OCI-LY3 (cell line): ENCODE results near the gene ZNF77.
"Not testable (repeated sequence)": the region's sequence is repeated elsewhere in the genome, so short reads cannot be mapped to it uniquely, and the experiment has no call there.

Experiments used
- H2AFZ ChIP-seq: fragments of 200-600, 300-600 bp; shearing (Covaris generic); 2 replicates; pipeline ENCODE4 v1.6.0; 2014; ENCODE audit warnings: antibody characterized with exemption, low read depth, low read length
- H3K27ac ChIP-seq: fragments of 200-600, 300-600 bp; sonication (generic); 2 replicates; pipeline ENCODE4 v1.5.1; 2014; ENCODE audit warnings: mild to moderate bottlenecking, low read length, moderate library complexity, mixed read lengths
- H3K27me3 ChIP-seq: fragments of 200-600, 300-600 bp; sonication (generic); 2 replicates; pipeline ENCODE4 v1.6.1; 2014; ENCODE audit warnings: low read depth, low read length, mixed read lengths
- H3K36me3 ChIP-seq: fragments of 200-600, 300-600 bp; sonication (generic); replicated peaks from 2 replicates; pipeline ENCODE3; 2014; ENCODE audit warnings: low read depth, low read length, mixed read lengths
- H3K4me1 ChIP-seq: fragments of 300-600, 200-600 bp; sonication (generic); 2 replicates; pipeline ENCODE4 v1.6.1; 2014; ENCODE audit warnings: low read length, mixed read lengths
- H3K4me2 ChIP-seq: fragments of 200-600, 300-600 bp; sonication (generic); 2 replicates; pipeline ENCODE4 v1.6.1; 2014; ENCODE audit warnings: low read length, mixed read lengths
- H3K4me3 ChIP-seq: fragments of 300-600, 200-600 bp; sonication (generic); 2 replicates; pipeline ENCODE4 v1.5.1; 2014; ENCODE audit warnings: antibody characterized with exemption, mild to moderate bottlenecking, low read length, moderate library complexity
- H3K79me2 ChIP-seq: fragments of 300-600, 200-600 bp; shearing (Covaris generic); 2 replicates; pipeline ENCODE4 v1.6.1; 2014; ENCODE audit warnings: mild to moderate bottlenecking, low read length, mixed read lengths
- H3K9ac ChIP-seq: fragments of 300-600, 200-600 bp; shearing (Covaris generic); 2 replicates; pipeline ENCODE4 v1.6.0; 2014; ENCODE audit warnings: mild to moderate bottlenecking, low read length, moderate library complexity
- H3K9me3 ChIP-seq: fragments of 200-600, 300-600 bp; shearing (Covaris generic); 2 replicates; pipeline ENCODE4 v1.6.1; 2014; ENCODE audit warnings: low read length, mixed read lengths; ENCODE audit not compliant: insufficient read depth
- H4K20me1 ChIP-seq: fragments of 200-600, 300-600 bp; sonication (generic); 2 replicates; pipeline ENCODE4 v1.6.1; 2016; ENCODE audit warnings: low read length, mixed read lengths; ENCODE audit not compliant: insufficient read depth
- CTCF ChIP-seq: fragments of 200-600, 300-600 bp; sonication (generic); IDR thresholded peaks from 2 replicates; pipeline ENCODE4 v1.5.1; 2014; ENCODE audit warnings: antibody characterized with exemption, low read length, low read depth
- EZH2phosphoT487 ChIP-seq: fragments of 200-600 bp; shearing (Covaris generic); IDR thresholded peaks from 2 replicates; pipeline ENCODE4 v1.6.1; 2018; ENCODE audit warnings: antibody characterized with exemption, mixed run types, low read depth

Gene ZNF77

GRCh38 chr19:2970201-2970835 lies 25.5 kb upstream of the ZNF77 start:
- Histone ChIP-seq H3K4me2 (no peak overlapping the region), H3K27ac (no peak overlapping the region), H3K9me3 (no peaks in the 10 kb centered on the region), H3K4me1 (no peaks in the 10 kb centered on the region), H4K20me1 (no peaks in the 10 kb centered on the region), H3K4me3 (no peak overlapping the region), H3K36me3 (no peaks in the 10 kb centered on the region), H3K27me3 (no peaks in the 10 kb centered on the region), H3K9ac (no peak overlapping the region), H3K79me2 (no peaks in the 10 kb centered on the region), H2AFZ (no peak overlapping the region)
- TF ChIP-seq CTCF (no peak), EZH2phosphoT487 (no peak)

- Histone ChIP-seq H3K4me3 (no peak overlapping the region), H3K9me3 (no peaks in the 10 kb centered on the region), H3K4me1 (no peaks in the 10 kb centered on the region), H3K27me3 (no peaks in the 10 kb centered on the region), H3K9ac (no peak overlapping the region), H3K27ac (no peak overlapping the region), H3K36me3 (no peaks in the 10 kb centered on the region), H4K20me1 (no peaks in the 10 kb centered on the region), H3K4me2 (no peak overlapping the region), H3K79me2 (no peaks in the 10 kb centered on the region), H2AFZ (no peak overlapping the region)
- TF ChIP-seq CTCF: no peak
- TF ChIP-seq EZH2phosphoT487: no peak
Measured at GRCh38 chr19:2969104-2969504, 24.3 kb upstream of the ZNF77 start.

- Histone ChIP-seq H3K4me3 (no peak overlapping the region), H3K9ac (no peak overlapping the region), H3K4me2 (no peak overlapping the region), H3K27ac (no peak overlapping the region), H3K79me2 (no peaks in the 10 kb centered on the region), H3K4me1 (no peaks in the 10 kb centered on the region), H3K27me3 (no peaks in the 10 kb centered on the region), H2AFZ (no peak overlapping the region), H3K9me3 (no peaks in the 10 kb centered on the region), H3K36me3 (no peaks in the 10 kb centered on the region), H4K20me1 (no peaks in the 10 kb centered on the region)
- TF ChIP-seq CTCF (no peak), EZH2phosphoT487 (no peak)
Measured at GRCh38 chr19:2967972-2968371, 23.2 kb upstream of the ZNF77 start.

- Histone ChIP-seq H3K36me3 (no peaks in the 10 kb centered on the region), H3K9me3 (no peaks in the 10 kb centered on the region), H3K79me2 (no peaks in the 10 kb centered on the region), H3K27me3 (no peaks in the 10 kb centered on the region), H2AFZ (no peak overlapping the region), H3K4me2 (no peak overlapping the region), H3K4me1 (no peaks in the 10 kb centered on the region), H3K27ac (no peak overlapping the region), H3K9ac (no peak overlapping the region), H4K20me1 (no peaks in the 10 kb centered on the region), H3K4me3 (no peak overlapping the region)
- TF ChIP-seq CTCF (no peak), EZH2phosphoT487 (no peak)
Measured at GRCh38 chr19:2964874-2965273, 20.1 kb upstream of the ZNF77 start.

- not testable (repeated sequence) for H3K4me3 ChIP-seq, H3K9me3 ChIP-seq, H4K20me1 ChIP-seq, H3K9ac ChIP-seq, H3K27me3 ChIP-seq, H3K4me1 ChIP-seq, H3K79me2 ChIP-seq, H3K27ac ChIP-seq, H3K36me3 ChIP-seq, H2AFZ ChIP-seq, H3K4me2 ChIP-seq
Measured at GRCh38 chr19:2963631-2964030, 18.9 kb upstream of the ZNF77 start.
